ENCODE results near the gene SPA17.

The SPA17 gene

GRCh38 chr11:124633355-124633754 lies 40.3 kb upstream of the SPA17 start:
- Histone ChIP-seq H3K36me3 (ENCODE audit: low read depth) (peaks cover 86% of the 10 kb centered on the region), H3K27ac (ENCODE audit: poor library complexity, severe bottlenecking) (no peak overlapping the region), H3K4me1 (ENCODE audit: insufficient read depth, poor library complexity, severe bottlenecking) (no peaks in the 10 kb centered on the region), H3K4me3 (ENCODE audit: severe bottlenecking) (no peak overlapping the region), H3K27me3 (ENCODE audit: insufficient read depth, poor library complexity, severe bottlenecking) (no peaks in the 10 kb centered on the region), H3K9me3 (ENCODE audit: severe bottlenecking) (no peaks in the 10 kb centered on the region)
- DNase-seq (ENCODE audit: low spot score): no peak
- TF ChIP-seq CTCF (IDR thresholded peaks at IDR 0.05; ENCODE audit: poor library complexity, severe bottlenecking): peak; percentile 33
- ATAC-seq (ENCODE audit: low read depth): peak; percentile 61; the same call in 1 of the 3 replicates

- Histone ChIP-seq H3K4me1 (ENCODE audit: insufficient read depth, poor library complexity, severe bottlenecking) (no peaks in the 10 kb centered on the region), H3K27ac (ENCODE audit: poor library complexity, severe bottlenecking) (no peak overlapping the region), H3K27me3 (ENCODE audit: insufficient read depth, poor library complexity, severe bottlenecking) (no peaks in the 10 kb centered on the region), H3K9me3 (ENCODE audit: severe bottlenecking) (no peaks in the 10 kb centered on the region), H3K4me3 (ENCODE audit: severe bottlenecking) (no peak overlapping the region), H3K36me3 (ENCODE audit: low read depth) (peaks cover 60% of the 10 kb centered on the region)
- no peak for TF ChIP-seq CTCF (IDR thresholded peaks at IDR 0.05; ENCODE audit: poor library complexity, severe bottlenecking)
- DNase-seq (ENCODE audit: low spot score) (no peak), ATAC-seq (ENCODE audit: low read depth) (no peak)
These were observed 37.8 kb upstream of the SPA17 start for GRCh38 chr11:124635932-124636331.

- Histone ChIP-seq H3K27ac (ENCODE audit: poor library complexity, severe bottlenecking) (no peak overlapping the region), H3K9me3 (ENCODE audit: severe bottlenecking) (no peaks in the 10 kb centered on the region), H3K4me3 (ENCODE audit: severe bottlenecking) (no peak overlapping the region), H3K36me3 (ENCODE audit: low read depth) (peaks cover 34% of the 10 kb centered on the region), H3K4me1 (ENCODE audit: insufficient read depth, poor library complexity, severe bottlenecking) (no peaks in the 10 kb centered on the region), H3K27me3 (ENCODE audit: insufficient read depth, poor library complexity, severe bottlenecking) (no peaks in the 10 kb centered on the region)
- ATAC-seq (ENCODE audit: low read depth) (no peak), DNase-seq (ENCODE audit: low spot score) (no peak)
- no peak for TF ChIP-seq CTCF (IDR thresholded peaks at IDR 0.05; ENCODE audit: poor library complexity, severe bottlenecking)
These were observed 35.2 kb upstream of the SPA17 start for GRCh38 chr11:124638500-124638899.

GRCh38 chr11:124639186-124639585 lies 34.5 kb upstream of the SPA17 start:
- DNase-seq (ENCODE audit: low spot score) (no peak), ATAC-seq (ENCODE audit: low read depth) (no peak)
- no peaks in the 10 kb centered on the region for H3K27me3 ChIP-seq (ENCODE audit: insufficient read depth, poor library complexity, severe bottlenecking)
- H3K27ac ChIP-seq (ENCODE audit: poor library complexity, severe bottlenecking): no peak overlapping the region
- no peak for TF ChIP-seq CTCF (IDR thresholded peaks at IDR 0.05; ENCODE audit: poor library complexity, severe bottlenecking)
- no peaks in the 10 kb centered on the region for H3K9me3 ChIP-seq (ENCODE audit: severe bottlenecking)
- peaks cover 27% of the 10 kb centered on the region for H3K36me3 ChIP-seq (ENCODE audit: low read depth)
- H3K4me1 ChIP-seq (ENCODE audit: insufficient read depth, poor library complexity, severe bottlenecking): no peaks in the 10 kb centered on the region
- no peak overlapping the region for H3K4me3 ChIP-seq (ENCODE audit: severe bottlenecking)

- TF ChIP-seq CTCF (IDR thresholded peaks at IDR 0.05; ENCODE audit: poor library complexity, severe bottlenecking): no peak
- DNase-seq (ENCODE audit: low spot score) (no peak), ATAC-seq (ENCODE audit: low read depth) (0 out of 3 replicates have a peak, but pooled peaks have one; percentile 11)
- Histone ChIP-seq H3K27ac (ENCODE audit: poor library complexity, severe bottlenecking) (no peak overlapping the region), H3K4me3 (ENCODE audit: severe bottlenecking) (no peak overlapping the region), H3K27me3 (ENCODE audit: insufficient read depth, poor library complexity, severe bottlenecking) (no peaks in the 10 kb centered on the region), H3K4me1 (ENCODE audit: insufficient read depth, poor library complexity, severe bottlenecking) (no peaks in the 10 kb centered on the region), H3K9me3 (ENCODE audit: severe bottlenecking) (no peaks in the 10 kb centered on the region), H3K36me3 (ENCODE audit: low read depth) (peaks cover 12% of the 10 kb centered on the region; the same call in 1 of the 2 replicates)
These were observed 33.0 kb upstream of the SPA17 start for GRCh38 chr11:124640666-124641065.

Data from RWPE2 (cell line).